GM12878 (cell line): ENCODE measurements around the gene FIBCD1. TPM values are rescaled to one million over a fixed set of nuclear protein-coding genes. Genes with fewer than 3 reads are reported as not detected.

Experiments
- ATAC-seq: fragments of 200-7000 bp; cut with Tn5 transposase; 3 replicates; pipeline ENCODE4 v1.9.1; 2020; ENCODE audit warnings: mild to moderate bottlenecking, moderate library complexity
- BruUV-seq: library from RNA; stranded (reverse); fragments of 400-500 nt; replicated peaks from 2 replicates; lab custom pipeline; 2021; lab: Mats Ljungman, UMichigan
- CTCF ChIA-PET: fragments of 300-600 bp; sonication (Branson Sonifier 250); formaldehyde crosslinking; extraction: SDS; loops from one replicate; lab custom pipeline; 2021; ENCODE audit warnings: inconsistent platforms; lab: Yijun Ruan, JAX
- POLR2A ChIA-PET: fragments of 350-600 bp; formaldehyde crosslinking; extraction: SDS; loops from one replicate; lab custom pipeline; 2021; ENCODE audit warnings: inconsistent platforms; lab: Charles Lee
- RAD21 ChIA-PET: fragments of 300-600 bp; sonication (Branson Sonifier 250); formaldehyde crosslinking; loops from one replicate; lab custom pipeline; 2023; ENCODE audit warnings: antibody characterized with exemption; ENCODE audit not compliant: unreplicated experiment; lab: Charles Lee
- SMC1A ChIA-PET: fragments of 300-600 bp; sonication (Branson Sonifier 250); formaldehyde crosslinking; loops from one replicate; lab custom pipeline; 2023; ENCODE audit not compliant: unreplicated experiment, uncharacterized antibody; lab: Charles Lee
- DNase-seq: peaks from one replicate; pipeline ENCODE4 v3.0.0-alpha.2; 2011; ENCODE audit warnings: low read depth, low spot score
- FAIRE-seq: peaks from 3 replicates; lab custom pipeline; 2011; peaks lifted over from hg19 to GRCh38; lab: Jason Lieb, UNC
- H2AFZ ChIP-seq: 2 replicates; pipeline ENCODE4 v1.6.0; 2011; ENCODE audit warnings: low read depth, low read length, control low read depth; ENCODE audit not compliant: control insufficient read depth
- H3K27ac ChIP-seq: 2 replicates; pipeline ENCODE4 v1.5.1; 2011; ENCODE audit warnings: control low read depth; ENCODE audit not compliant: control insufficient read depth, insufficient read depth
- H3K27me3 ChIP-seq, 2 experiments: replicated peaks in 1 of 2; 2 replicates each; pipeline versions ENCODE4 v1.6.0 to v1.6.1; 2011; ENCODE audit warnings: low read length in 1 of 2; ENCODE audit not compliant: control insufficient read depth in 2 of 2, insufficient read depth in 2 of 2
- H3K36me3 ChIP-seq, 2 experiments: 2 replicates each; pipeline ENCODE4 v1.5.1; 2011; ENCODE audit warnings: low read length in 1 of 2; ENCODE audit not compliant: control insufficient read depth in 2 of 2, insufficient read depth in 2 of 2
- H3K4me1 ChIP-seq: 2 replicates; pipeline ENCODE4 v1.6.1; 2011; ENCODE audit warnings: mild to moderate bottlenecking, low read length, moderate library complexity, mixed read lengths; ENCODE audit not compliant: control insufficient read depth, insufficient read depth
- H3K4me2 ChIP-seq: 2 replicates; pipeline ENCODE4 v1.6.0; 2011; ENCODE audit warnings: control low read depth; ENCODE audit not compliant: control insufficient read depth, insufficient read depth
- H3K4me3 ChIP-seq: fragments of 200-600 bp; sonication (generic); 2 replicates; pipeline ENCODE4 v1.5.1; 2016
- H3K79me2 ChIP-seq: 2 replicates; pipeline ENCODE4 v1.6.0; 2011; ENCODE audit warnings: low read length; ENCODE audit not compliant: control insufficient read depth, insufficient read depth
- H3K9ac ChIP-seq: 2 replicates; pipeline ENCODE4 v1.8.0; 2011; ENCODE audit warnings: low read length, control low read depth, mixed read lengths; ENCODE audit not compliant: control insufficient read depth, insufficient read depth
- H3K9me3 ChIP-seq: replicated peaks from 3 replicates; pipeline ENCODE4 v1.5.1; 2011; ENCODE audit warnings: mild to moderate bottlenecking, low read length; ENCODE audit not compliant: control insufficient read depth, insufficient read depth
- H4K20me1 ChIP-seq: 2 replicates; pipeline ENCODE4 v1.6.0; 2011; ENCODE audit not compliant: control insufficient read depth, insufficient read depth
- BACH1 ChIP-seq: fragments of 450-650 bp; IDR thresholded peaks from 2 replicates; pipeline ENCODE4 v1.6.1; 2017; ENCODE audit warnings: mild to moderate bottlenecking, borderline replicate concordance
- CBX5 ChIP-seq: sonication (generic); IDR thresholded peaks from 2 replicates; pipeline ENCODE4 v1.6.1; 2016; ENCODE audit warnings: low read depth, moderate library complexity, mild to moderate bottlenecking, inconsistent platforms
- DPF2 ChIP-seq: fragments of 450-650 bp; IDR thresholded peaks from 2 replicates; pipeline ENCODE4 v1.6.1; 2017; ENCODE audit warnings: mild to moderate bottlenecking
- MEF2A ChIP-seq: IDR thresholded peaks from 2 replicates; pipeline ENCODE4 v1.6.1; 2011; ENCODE audit warnings: low read depth, mild to moderate bottlenecking, low read length, moderate library complexity; ENCODE audit not compliant: insufficient read depth
- NFYA ChIP-seq: IDR thresholded peaks from 2 replicates; pipeline ENCODE4 v1.6.1; 2011; ENCODE audit warnings: low read depth, mild to moderate bottlenecking, low read length, improper control_type of control experiment, borderline replicate concordance
- PAX8 ChIP-seq: fragments of 450-650 bp; IDR thresholded peaks from 2 replicates; pipeline ENCODE4 v1.6.1; 2017; ENCODE audit warnings: mild to moderate bottlenecking, moderate library complexity
- RBBP5 ChIP-seq: fragments of 200-600 bp; sonication (generic); conservative IDR thresholded peaks from 2 replicates; pipeline ENCODE4 v1.6.1; 2016
- SP1 ChIP-seq: IDR thresholded peaks from one replicate; pipeline ENCODE4 v1.6.1; 2011; ENCODE audit warnings: low read depth, low read length
- SRF ChIP-seq, 2 experiments: IDR thresholded peaks; 2 replicates each; pipeline ENCODE4 v1.6.1; 2011; ENCODE audit warnings: low read depth in 2 of 2, low read length in 2 of 2, mild to moderate bottlenecking in 1 of 2, moderate library complexity in 1 of 2
- STAT3 ChIP-seq: IDR thresholded peaks from 2 replicates; pipeline ENCODE4 v1.6.1; 2011; ENCODE audit warnings: low read depth, low read length, improper control_type of control experiment
- SUZ12 ChIP-seq: fragments of 200-600 bp; sonication (generic); IDR thresholded peaks from one replicate; pipeline ENCODE4 v1.6.1; 2018; ENCODE audit warnings: antibody characterized with exemption, mild to moderate bottlenecking; ENCODE audit not compliant: unreplicated experiment
- TCF12 ChIP-seq: IDR thresholded peaks from 2 replicates; pipeline ENCODE4 v1.6.1; 2011; ENCODE audit warnings: low read depth, mild to moderate bottlenecking, low read length
- ZBED1 ChIP-seq: IDR thresholded peaks from 2 replicates; pipeline ENCODE4 v1.6.1; 2016; ENCODE audit warnings: borderline replicate concordance
- ZNF207 ChIP-seq: fragments of 450-650 bp; IDR thresholded peaks from 2 replicates; pipeline ENCODE4 v1.6.1; 2014; ENCODE audit warnings: antibody characterized with exemption, mild to moderate bottlenecking, borderline replicate concordance
- ZNF687 ChIP-seq: fragments of 450-650 bp; IDR thresholded peaks from 2 replicates; pipeline ENCODE4 v1.6.1; 2017; ENCODE audit warnings: mild to moderate bottlenecking, moderate library complexity
- ZZZ3 ChIP-seq: IDR thresholded peaks from 2 replicates; pipeline ENCODE4 v1.6.1; 2011; ENCODE audit warnings: low read depth; ENCODE audit not compliant: control insufficient read depth, insufficient read length
- WGBS: methylation state at CpG from one replicate; pipeline ENCODE4 v1.1.6; 2016; ENCODE audit warnings: low lambda C conversion rate; ENCODE audit not compliant: insufficient replicate concordance, insufficient coverage; ENCODE audit errors: missing lambda C conversion rate; 5-methylcytosine and 5-hydroxymethylcytosine counted together
- in situ Hi-C: fragments of 300-500 bp; cut with MboI; formaldehyde crosslinking; loops from 9 replicates; pipeline ENCODE4 v1.14.3; 2018; ENCODE audit warnings: mixed read lengths
- intact Hi-C: fragments of 100-400 bp; cut with micrococcal nuclease; formaldehyde crosslinking; loops from one replicate; pipeline ENCODE4 v1.14.2; 2022; ENCODE audit not compliant: unreplicated experiment
- polyA plus RNA-seq, 11 experiments: library from polyadenylated mRNA; depleted of rRNA in 4 of 11; unstranded in 6 of 11; stranded (reverse) in 5 of 11; fragments of >200 nt; fragmentation: Nextera tagmentation in 4 of 11; fragmentation: Illumina TruSeq in 1 of 11; extraction: Ambion mirVana in 4 of 11; extraction: Trizol in 1 of 11; gene quantifications; 1 replicate in 1 of 11; 2 replicates in 10 of 11; pipeline versions ENCODE4 v1.2.1 to v1.2.3, GENCODE V29; 2011 to 2016; ENCODE audit warnings: inconsistent platforms in 2 of 11, missing spikeins in 2 of 11, low read depth in 1 of 11
- total RNA-seq, 4 experiments: library from RNA; depleted of rRNA in 3 of 4; stranded (reverse); fragments of >200 nt in 3 of 4; fragmentation: Illumina TruSeq in 1 of 4; extraction: Trizol in 1 of 4; gene quantifications; 2 replicates each; pipeline versions ENCODE4 v1.2.1 to v1.2.3, GENCODE V29; 2013 to 2021
- TF ChIP-seq, protein P1 (sequence below): fragments of 450-650 bp; IDR thresholded peaks from 2 replicates; pipeline ENCODE4 v1.6.1; 2017; ENCODE audit warnings: mild to moderate bottlenecking, moderate library complexity

The FIBCD1 gene
- total and polyA plus RNA-seq, 10 of the 15 experiments (the other 5 are each of a cell fraction or from before 2014, with no cell fraction given) = 0.04 to 0.95 (median 0.25) TPM; not detected in 6

- SMC1A ChIA-PET = interaction anchor here (1.7 to 2.4 kb wide), 2 partner anchors 48 to 73 kb away, joined by 4 to 10 read pairs; no protein-coding TSS in a partner anchor
- H3K79me2 ChIP-seq = no peaks in the 10 kb centered on the region
- CTCF ChIA-PET = interaction anchor here (0.6 to 3.5 kb wide), 10 partner anchors 9 to 242 kb away, joined by 3 to 36 read pairs (median 4); no protein-coding TSS in a partner anchor
- DNase-seq = no peak
- no peak overlapping the region for H3K9ac ChIP-seq
- TF ChIP-seq, protein P1, sequence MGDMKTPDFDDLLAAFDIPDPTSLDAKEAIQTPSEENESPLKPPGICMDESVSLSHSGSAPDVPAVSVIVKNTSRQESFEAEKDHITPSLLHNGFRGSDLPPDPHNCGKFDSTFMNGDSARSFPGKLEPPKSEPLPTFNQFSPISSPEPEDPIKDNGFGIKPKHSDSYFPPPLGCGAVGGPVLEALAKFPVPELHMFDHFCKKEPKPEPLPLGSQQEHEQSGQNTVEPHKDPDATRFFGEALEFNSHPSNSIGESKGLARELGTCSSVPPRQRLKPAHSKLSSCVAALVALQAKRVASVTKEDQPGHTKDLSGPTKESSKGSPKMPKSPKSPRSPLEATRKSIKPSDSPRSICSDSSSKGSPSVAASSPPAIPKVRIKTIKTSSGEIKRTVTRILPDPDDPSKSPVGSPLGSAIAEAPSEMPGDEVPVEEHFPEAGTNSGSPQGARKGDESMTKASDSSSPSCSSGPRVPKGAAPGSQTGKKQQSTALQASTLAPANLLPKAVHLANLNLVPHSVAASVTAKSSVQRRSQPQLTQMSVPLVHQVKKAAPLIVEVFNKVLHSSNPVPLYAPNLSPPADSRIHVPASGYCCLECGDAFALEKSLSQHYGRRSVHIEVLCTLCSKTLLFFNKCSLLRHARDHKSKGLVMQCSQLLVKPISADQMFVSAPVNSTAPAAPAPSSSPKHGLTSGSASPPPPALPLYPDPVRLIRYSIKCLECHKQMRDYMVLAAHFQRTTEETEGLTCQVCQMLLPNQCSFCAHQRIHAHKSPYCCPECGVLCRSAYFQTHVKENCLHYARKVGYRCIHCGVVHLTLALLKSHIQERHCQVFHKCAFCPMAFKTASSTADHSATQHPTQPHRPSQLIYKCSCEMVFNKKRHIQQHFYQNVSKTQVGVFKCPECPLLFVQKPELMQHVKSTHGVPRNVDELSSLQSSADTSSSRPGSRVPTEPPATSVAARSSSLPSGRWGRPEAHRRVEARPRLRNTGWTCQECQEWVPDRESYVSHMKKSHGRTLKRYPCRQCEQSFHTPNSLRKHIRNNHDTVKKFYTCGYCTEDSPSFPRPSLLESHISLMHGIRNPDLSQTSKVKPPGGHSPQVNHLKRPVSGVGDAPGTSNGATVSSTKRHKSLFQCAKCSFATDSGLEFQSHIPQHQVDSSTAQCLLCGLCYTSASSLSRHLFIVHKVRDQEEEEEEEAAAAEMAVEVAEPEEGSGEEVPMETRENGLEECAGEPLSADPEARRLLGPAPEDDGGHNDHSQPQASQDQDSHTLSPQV = no peak
- TF ChIP-seq ZBED1 (no peak), ZNF207 (no peak), SP1 (no peak), STAT3 (no peak), BACH1 (no peak), MEF2A (no peak), SUZ12 (no peak), SRF (IDR thresholded peaks at IDR 0.05; ENCODE audit: low read depth in 2 of 2, low read length in 2 of 2) (no peak), CBX5 (no peak), PAX8 (no peak), ZNF687 (no peak), NFYA (no peak), RBBP5 (no peak), ZZZ3 (no peak), DPF2 (no peak), TCF12 (no peak)
- H3K4me1 ChIP-seq = no peaks in the 10 kb centered on the region
- no peak overlapping the region for H3K4me2 ChIP-seq
- H2AFZ ChIP-seq = no peak overlapping the region
- POLR2A ChIA-PET = no interaction called here
- intact Hi-C loops = no loop called here
- H3K36me3 ChIP-seq = no peaks in the 10 kb centered on the region
- peaks cover 5 to 17% of the 10 kb centered on the region in 2 experiments for H3K27me3 ChIP-seq
- 64% methylated on average over 8 of the region's 10 CpGs for WGBS
- RAD21 ChIA-PET = interaction anchor here (0.8 to 2.4 kb wide), 2 partner anchors 72 to 215 kb away, joined by 3 to 7 read pairs; no protein-coding TSS in a partner anchor
- H3K27ac ChIP-seq = no peak overlapping the region
- BruUV-seq = no TSS peak
- in situ Hi-C loops = loop anchor here (5.0 kb wide), 3 partner anchors 75 to 235 kb away; no protein-coding TSS in a partner anchor
- no peak for FAIRE-seq
- no peak for ATAC-seq
- H4K20me1 ChIP-seq = peaks cover 6% of the 10 kb centered on the region; the same call in 1 of the 2 replicates
- no peaks in the 10 kb centered on the region for H3K9me3 ChIP-seq
- no peak overlapping the region for H3K4me3 ChIP-seq
Observed at GRCh38 chr9:130942679-130943078, 3.6 kb upstream of the FIBCD1 start.
